PC-9 (cell line): ENCODE data around the gene TTC27. TPM values are rescaled to one million over a fixed set of nuclear protein-coding genes. Genes with fewer than 3 reads are reported as not detected.

Source experiments
- BruUV-seq: library from RNA; stranded (reverse); fragments of 400-500 nt; replicated peaks from 2 replicates; lab custom pipeline; 2021; lab: Mats Ljungman, UMichigan
- CTCF ChIA-PET: fragments of 300-600 bp; sonication (Branson Sonifier 250); formaldehyde crosslinking; loops from one replicate; lab custom pipeline; 2022; ENCODE audit warnings: antibody characterized with exemption; lab: Charles Lee
- POLR2A ChIA-PET: fragments of 300-600 bp; sonication (Branson Sonifier 250); formaldehyde crosslinking; loops from one replicate; lab custom pipeline; 2022; ENCODE audit warnings: antibody characterized with exemption; ENCODE audit not compliant: unreplicated experiment; lab: Charles Lee
- DNase-seq, 2 experiments: peaks; one replicate each; pipeline versions ENCODE4 v3.0.0 to v3.0.0-alpha.2; 2015 to 2022; ENCODE audit warnings: mixed read lengths in 1 of 2
- H2AFZ ChIP-seq: fragments of 200-600 bp; sonication (generic); 2 replicates; pipeline ENCODE4 v1.8.1; 2017; ENCODE audit warnings: antibody characterized with exemption
- H3F3A ChIP-seq: fragments of 200-600 bp; sonication (generic); 2 replicates; pipeline ENCODE4 v1.8.1; 2017; ENCODE audit warnings: antibody characterized with exemption, mild to moderate bottlenecking, low read depth; ENCODE audit not compliant: insufficient read depth
- H3K27ac ChIP-seq: fragments of 200-600 bp; sonication (generic); 2 replicates; pipeline ENCODE4 v1.6.1; 2016; ENCODE audit warnings: mixed run types
- H3K27me3 ChIP-seq: fragments of 200-600 bp; sonication (generic); 2 replicates; pipeline ENCODE4 v1.6.1; 2016; ENCODE audit warnings: low read depth, mixed run types; ENCODE audit not compliant: insufficient read depth
- H3K36me3 ChIP-seq: fragments of 200-600 bp; sonication (generic); 2 replicates; pipeline ENCODE4 v1.6.1; 2016; ENCODE audit warnings: low read depth, mixed run types
- H3K4me1 ChIP-seq: fragments of 200-600 bp; sonication (generic); replicated peaks from 2 replicates; pipeline ENCODE4 v1.6.1; 2016; ENCODE audit warnings: mixed run types; ENCODE audit not compliant: insufficient read depth
- H3K4me2 ChIP-seq: fragments of 200-600 bp; sonication (generic); 2 replicates; pipeline ENCODE4 v1.6.1; 2017; ENCODE audit warnings: mixed run types
- H3K4me3 ChIP-seq: fragments of 200-600 bp; sonication (generic); 2 replicates; pipeline ENCODE4 v1.6.1; 2016; ENCODE audit warnings: mixed run types
- H3K79me2 ChIP-seq: fragments of 200-600 bp; sonication (generic); 2 replicates; pipeline ENCODE4 v1.6.1; 2017; ENCODE audit warnings: low read depth, mixed run types
- H3K9me2 ChIP-seq: fragments of 200-600 bp; sonication (generic); 2 replicates; pipeline ENCODE4 v1.8.1; 2017; ENCODE audit warnings: mild to moderate bottlenecking; ENCODE audit not compliant: insufficient read depth
- H3K9me3 ChIP-seq: fragments of 200-600 bp; sonication (generic); 2 replicates; pipeline ENCODE4 v1.8.1; 2016; ENCODE audit warnings: low read depth; ENCODE audit not compliant: insufficient read depth
- H4K20me1 ChIP-seq: fragments of 200-600 bp; sonication (generic); 2 replicates; pipeline ENCODE4 v1.8.1; 2017; ENCODE audit not compliant: insufficient read depth
- EZH2 ChIP-seq: fragments of 200-600 bp; sonication (generic); IDR thresholded peaks from 2 replicates; pipeline ENCODE4 v1.8.0; 2017; ENCODE audit warnings: antibody characterized with exemption, low read depth
- intact Hi-C: fragments of 100-400 bp; cut with micrococcal nuclease; formaldehyde crosslinking; loops from one replicate; pipeline ENCODE4 v1.10.0; 2022; ENCODE audit not compliant: unreplicated experiment
- total RNA-seq: library from RNA; stranded (reverse); gene quantifications from 2 replicates; pipeline ENCODE4 v1.2.3, GENCODE V29; 2021
- TF ChIP-seq, protein P1 (sequence below): fragments of 200-600 bp; sonication (generic); conservative IDR thresholded peaks from 2 replicates; pipeline ENCODE4 v1.6.1; 2017; ENCODE audit warnings: mixed run types, antibody characterized with exemption, mild to moderate bottlenecking, moderate library complexity

Gene TTC27
- total RNA-seq, 1 experiment from 2014 or later = 12.8 TPM

DNA sequence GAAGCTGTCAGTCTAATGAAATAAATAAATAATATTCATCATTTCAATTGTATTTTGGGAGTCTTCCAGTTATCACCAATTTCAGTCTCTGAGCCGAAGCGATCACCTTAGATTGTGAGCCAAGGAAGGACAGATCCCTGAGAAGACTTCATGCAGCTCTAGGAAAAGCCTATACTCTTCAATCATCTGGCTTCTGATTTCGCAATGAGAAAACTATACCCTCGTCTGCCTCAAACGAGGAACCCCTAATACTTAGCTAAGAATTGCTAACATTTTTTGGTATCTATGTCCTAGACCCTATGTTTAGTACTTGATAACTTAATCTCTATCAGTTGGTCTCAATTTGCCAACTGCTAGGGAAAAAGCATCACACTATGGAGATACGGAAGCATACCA, 4.5 kb upstream of the TTC27 start:
- intact Hi-C loops = loop anchor here (10.0 kb wide), 1 partner anchor 851 kb away; the partner anchor contains the start of gene RASGRP3
- H3K9me2 ChIP-seq = no peaks in the 10 kb centered on the region
- no peak for DNase-seq
- H3K4me1 ChIP-seq = no peaks in the 10 kb centered on the region
- H2AFZ ChIP-seq = no peak overlapping the region
- H3K79me2 ChIP-seq = no peaks in the 10 kb centered on the region
- H4K20me1 ChIP-seq = no peaks in the 10 kb centered on the region
- TF ChIP-seq EZH2 = no peak
- TF ChIP-seq, protein P1, sequence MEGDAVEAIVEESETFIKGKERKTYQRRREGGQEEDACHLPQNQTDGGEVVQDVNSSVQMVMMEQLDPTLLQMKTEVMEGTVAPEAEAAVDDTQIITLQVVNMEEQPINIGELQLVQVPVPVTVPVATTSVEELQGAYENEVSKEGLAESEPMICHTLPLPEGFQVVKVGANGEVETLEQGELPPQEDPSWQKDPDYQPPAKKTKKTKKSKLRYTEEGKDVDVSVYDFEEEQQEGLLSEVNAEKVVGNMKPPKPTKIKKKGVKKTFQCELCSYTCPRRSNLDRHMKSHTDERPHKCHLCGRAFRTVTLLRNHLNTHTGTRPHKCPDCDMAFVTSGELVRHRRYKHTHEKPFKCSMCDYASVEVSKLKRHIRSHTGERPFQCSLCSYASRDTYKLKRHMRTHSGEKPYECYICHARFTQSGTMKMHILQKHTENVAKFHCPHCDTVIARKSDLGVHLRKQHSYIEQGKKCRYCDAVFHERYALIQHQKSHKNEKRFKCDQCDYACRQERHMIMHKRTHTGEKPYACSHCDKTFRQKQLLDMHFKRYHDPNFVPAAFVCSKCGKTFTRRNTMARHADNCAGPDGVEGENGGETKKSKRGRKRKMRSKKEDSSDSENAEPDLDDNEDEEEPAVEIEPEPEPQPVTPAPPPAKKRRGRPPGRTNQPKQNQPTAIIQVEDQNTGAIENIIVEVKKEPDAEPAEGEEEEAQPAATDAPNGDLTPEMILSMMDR = no peak
- peaks cover 12% of the 10 kb centered on the region; the same call in 1 of the 2 replicates for H3F3A ChIP-seq
- no peaks in the 10 kb centered on the region for H3K36me3 ChIP-seq
- no peaks in the 10 kb centered on the region for H3K9me3 ChIP-seq
- H3K4me2 ChIP-seq = no peak overlapping the region
- ChIA-PET CTCF (no interaction called here), POLR2A (no interaction called here)
- no peaks in the 10 kb centered on the region for H3K27me3 ChIP-seq
- H3K27ac ChIP-seq = no peak overlapping the region
- BruUV-seq = no TSS peak
- H3K4me3 ChIP-seq = no peak overlapping the region

DNA sequence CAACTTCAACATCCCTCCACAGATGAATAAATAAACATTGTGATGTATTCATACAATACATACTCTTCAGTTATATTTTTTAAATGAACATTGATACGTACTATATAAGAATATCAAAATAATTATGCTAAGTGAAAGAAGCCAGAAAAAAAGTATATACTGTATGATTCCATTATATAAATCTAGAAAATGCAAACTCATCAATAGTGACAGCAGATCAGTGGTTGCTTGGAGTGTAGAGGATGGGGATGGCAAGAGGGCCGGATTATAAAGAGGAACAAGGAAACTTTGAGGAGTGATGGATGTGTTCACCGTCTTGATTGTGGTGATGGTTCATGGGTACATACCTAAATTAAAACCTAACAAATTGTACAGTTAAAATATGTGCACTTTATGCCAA, 3.0 kb upstream of the TTC27 start:
- intact Hi-C loops = loop anchor here (10.0 kb wide), 1 partner anchor 850 kb away; the partner anchor contains the start of gene RASGRP3
- ChIA-PET POLR2A (no interaction called here), CTCF (interaction anchor here (0.5 kb wide), 1 partner anchor 410 kb away, joined by 8 read pairs; no protein-coding TSS in a partner anchor)
- Histone ChIP-seq H3K36me3 (no peaks in the 10 kb centered on the region), H3K79me2 (peaks cover 12% of the 10 kb centered on the region), H3K27me3 (no peaks in the 10 kb centered on the region), H3K4me3 (no peak overlapping the region), H3K4me2 (no peak overlapping the region), H3K9me2 (no peaks in the 10 kb centered on the region), H3K9me3 (no peaks in the 10 kb centered on the region), H2AFZ (no peak overlapping the region), H3K27ac (no peak overlapping the region), H3K4me1 (peaks cover 7% of the 10 kb centered on the region), H3F3A (peaks cover 12% of the 10 kb centered on the region; the same call in 1 of the 2 replicates), H4K20me1 (no peaks in the 10 kb centered on the region)
- TF ChIP-seq, protein P1 = no peak
- no peak for TF ChIP-seq EZH2
- DNase-seq = no peak
- no TSS peak for BruUV-seq

DNA sequence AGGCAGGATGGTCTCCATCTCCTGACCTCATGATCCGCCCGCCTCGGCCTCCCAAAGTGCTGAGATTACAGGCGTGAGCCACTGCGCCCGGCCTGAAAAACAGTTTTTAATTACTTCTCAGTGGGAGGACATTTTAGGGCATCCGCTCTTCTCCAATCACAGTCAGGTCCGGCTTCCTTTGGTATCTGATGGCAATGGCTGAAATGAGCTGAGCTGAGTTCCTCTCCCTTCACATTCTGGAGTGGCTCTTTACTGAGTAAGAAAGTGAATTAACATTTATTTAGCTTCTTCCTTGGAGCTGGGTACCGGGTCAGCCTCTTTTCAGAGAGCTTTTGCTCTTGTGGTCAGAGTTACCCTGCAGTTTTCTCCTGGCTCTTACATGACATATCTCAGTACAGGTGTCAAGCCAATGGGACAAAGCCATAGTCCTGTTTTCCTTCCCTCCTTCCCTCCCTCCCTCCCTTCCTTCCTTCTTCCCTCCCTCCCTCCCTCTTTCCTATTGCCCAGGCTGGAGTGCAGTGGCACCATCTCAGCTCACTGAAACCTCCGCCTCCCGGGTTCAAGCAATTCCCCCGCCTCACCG, 1.1 kb upstream of the TTC27 start:
- Histone ChIP-seq H3K27ac (no peak overlapping the region), H3F3A (peaks cover 12% of the 10 kb centered on the region; the same call in 1 of the 2 replicates), H2AFZ (no peak overlapping the region), H3K4me1 (peaks cover 7% of the 10 kb centered on the region), H3K9me3 (no peaks in the 10 kb centered on the region), H3K36me3 (peaks cover 7% of the 10 kb centered on the region; the same call in 1 of the 2 replicates), H3K4me2 (no peak overlapping the region), H4K20me1 (0 out of 2 replicates have a peak, but pooled peaks cover 4% of the 10 kb centered on the region), H3K79me2 (peaks cover 18% of the 10 kb centered on the region), H3K4me3 (no peak overlapping the region), H3K27me3 (no peaks in the 10 kb centered on the region), H3K9me2 (no peaks in the 10 kb centered on the region)
- intact Hi-C loops = loop anchor here (10.0 kb wide), 1 partner anchor 848 kb away; the partner anchor contains the start of gene RASGRP3
- DNase-seq = no peak
- CTCF ChIA-PET = no interaction called here
- POLR2A ChIA-PET = no interaction called here
- no TSS peak for BruUV-seq
- TF ChIP-seq EZH2 = no peak
- TF ChIP-seq, protein P1 = no peak
